ENCODE measurements around the gene ZSCAN31. TPM values are rescaled to one million over a fixed set of nuclear protein-coding genes. Genes with fewer than 3 reads are reported as not detected.

The ZSCAN31 gene
- total RNA-seq = 10 to 100 TPM in 5 of 9 donors, 1 to 10 TPM in 4; 7.5 to 22.0 (median 10.7) TPM
- 1 to 10 TPM; 3.3 to 5.4 TPM for polyA plus RNA-seq
- long read RNA-seq, donor 1, transcript ZSCAN31-201 (4 exons, 2,619 nt) = major isoform, 6 of 9 reads
- long read RNA-seq, donor 1, partial matches to known transcripts = 1 of 9 reads
- long read RNA-seq, donor 1, other reads (novel, unspliced or antisense) = 0 of 9 reads
- long read RNA-seq, donor 2, transcript ZSCAN31-208 (3 exons, 1,005 nt) = minor isoform, 12 of 82 reads
- long read RNA-seq, donor 2, transcript ZSCAN31-201 (4 exons, 2,619 nt) = major isoform, 44 of 82 reads
- long read RNA-seq, donor 2, transcript ZSCAN31-216 (4 exons, 799 nt) = minor isoform, 9 of 82 reads
- long read RNA-seq, donor 2, partial matches to known transcripts = 4 of 82 reads
- long read RNA-seq, donor 2, other reads (novel, unspliced or antisense) = 8 of 82 reads
- long read RNA-seq, donor 3, partial matches to known transcripts = 0 of 8 reads
- long read RNA-seq, donor 3, other reads (novel, unspliced or antisense) = 3 of 8 reads

DNA sequence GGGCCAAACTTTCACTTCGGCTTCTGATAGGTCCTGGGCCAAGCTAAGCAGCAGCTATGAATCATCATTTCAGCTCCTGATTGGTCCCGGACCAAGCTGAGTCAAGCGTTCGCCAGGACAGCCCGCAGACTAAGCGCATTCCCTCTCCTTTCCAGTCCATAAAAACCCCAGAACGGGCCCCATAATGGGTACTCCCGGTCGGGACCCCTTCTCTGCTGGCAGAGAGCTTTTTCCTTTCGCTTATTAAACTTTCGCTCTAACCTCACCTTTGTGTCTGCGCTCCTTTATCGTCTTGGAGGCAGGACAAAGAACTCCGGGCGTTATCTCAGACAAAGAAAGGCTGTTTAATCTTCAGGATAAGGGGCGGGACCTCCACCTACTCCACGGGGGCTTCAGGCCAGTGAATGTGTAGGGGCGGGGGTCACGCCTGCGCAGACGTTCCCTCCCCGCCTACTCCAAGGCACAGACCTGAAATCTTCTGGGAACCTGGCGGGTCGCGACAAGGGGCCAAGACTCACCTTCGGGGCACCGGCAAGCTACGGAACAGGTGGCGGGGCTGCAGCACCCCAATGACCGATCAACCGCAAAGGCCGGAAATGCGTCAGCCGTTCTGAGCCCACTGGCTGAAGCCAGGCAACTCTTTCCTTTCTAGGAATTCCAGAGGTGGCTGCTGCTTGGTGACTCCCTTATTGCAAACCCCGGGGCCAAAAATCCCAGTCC lies at the start of gene ZSCAN31:
TSS of gene ZSCAN31 (minus strand) at position 585 of the 720 bp plus-strand sequence. CDS start 6,465 bp downstream, outside the sequence.
- 0 to 1% (median 1%) methylated on average over 20 to 35 of the region's 35 CpGs for WGBS, 4 donors
- peak; percentile 93 to 98 (median 96) for DNase-seq
- ATAC-seq = peak; percentile 96 to 98 (median 97)
- Histone ChIP-seq H3K4me3 (peak within 1 kb of the TSS; percentile 57 to 85 (median 74)), H3K36me3 (no peaks in the 10 kb centered on the region), H3K9me3 (peaks cover 0 to 12% (median 0%) of the 10 kb centered on the region in 12 donors), H3K27ac (peak within 1 kb of the TSS; percentile 90 to 100 (median 97)), H3K27me3 (no peaks in the 10 kb centered on the region), H3K4me1 (peaks cover 0 to 24% (median 12%) of the 10 kb centered on the region in 12 donors)
- intact Hi-C loops (cut with DNase I) = loop anchor here in 7 of 10 donors (5.0 to 10.0 kb wide), 8 partner anchors 51 to 1188 kb away; partner anchors contain the start of genes PGBD1 (in 3 of the 7), ZSCAN26 (in 3 of the 7), NKAPL (in 1 of the 7) and ZKSCAN4 (in 1 of the 7)
- TF ChIP-seq POLR2A (IDR thresholded peaks at IDR 0.05) = peak; percentile 49 to 83
- TF ChIP-seq, protein P1, sequence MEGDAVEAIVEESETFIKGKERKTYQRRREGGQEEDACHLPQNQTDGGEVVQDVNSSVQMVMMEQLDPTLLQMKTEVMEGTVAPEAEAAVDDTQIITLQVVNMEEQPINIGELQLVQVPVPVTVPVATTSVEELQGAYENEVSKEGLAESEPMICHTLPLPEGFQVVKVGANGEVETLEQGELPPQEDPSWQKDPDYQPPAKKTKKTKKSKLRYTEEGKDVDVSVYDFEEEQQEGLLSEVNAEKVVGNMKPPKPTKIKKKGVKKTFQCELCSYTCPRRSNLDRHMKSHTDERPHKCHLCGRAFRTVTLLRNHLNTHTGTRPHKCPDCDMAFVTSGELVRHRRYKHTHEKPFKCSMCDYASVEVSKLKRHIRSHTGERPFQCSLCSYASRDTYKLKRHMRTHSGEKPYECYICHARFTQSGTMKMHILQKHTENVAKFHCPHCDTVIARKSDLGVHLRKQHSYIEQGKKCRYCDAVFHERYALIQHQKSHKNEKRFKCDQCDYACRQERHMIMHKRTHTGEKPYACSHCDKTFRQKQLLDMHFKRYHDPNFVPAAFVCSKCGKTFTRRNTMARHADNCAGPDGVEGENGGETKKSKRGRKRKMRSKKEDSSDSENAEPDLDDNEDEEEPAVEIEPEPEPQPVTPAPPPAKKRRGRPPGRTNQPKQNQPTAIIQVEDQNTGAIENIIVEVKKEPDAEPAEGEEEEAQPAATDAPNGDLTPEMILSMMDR (IDR thresholded peaks at IDR 0.05) = no peak

DNA sequence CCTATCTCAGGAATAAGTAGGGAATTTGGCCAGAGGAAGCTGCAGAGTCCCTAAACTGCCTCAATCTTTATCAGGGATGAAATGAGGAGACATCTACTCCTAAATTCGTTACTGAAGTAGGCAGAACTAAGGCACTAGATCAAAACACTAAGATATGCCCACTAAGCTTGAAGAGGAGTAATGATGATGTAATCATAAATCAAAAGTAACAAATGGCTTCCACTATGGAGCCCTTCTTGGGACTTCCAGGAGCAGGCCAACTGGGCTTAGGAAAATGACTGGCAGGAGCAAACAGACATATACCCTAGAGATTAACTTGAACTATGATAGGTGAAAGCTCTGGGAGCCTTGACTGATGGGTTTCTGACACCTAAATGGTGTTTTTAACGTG lies 48.2 kb upstream of the ZSCAN31 start:
- Histone ChIP-seq H3K27me3 (no peaks in the 10 kb centered on the region), H3K27ac (peak overlapping the region in 3 of 12 donors; percentile 68 to 79 (median 74)), H3K36me3 (peaks cover 0 to 66% (median 53%) of the 10 kb centered on the region in 9 donors), H3K9me3 (peaks cover 0 to 3% (median 0%) of the 10 kb centered on the region in 12 donors), H3K4me3 (no peak overlapping the region), H3K4me1 (peaks cover 0 to 30% (median 7%) of the 10 kb centered on the region in 12 donors)
- intact Hi-C loops (cut with DNase I) = loop anchor here in 1 of 10 donors (10.0 kb wide), 1 partner anchor 301 kb away; no protein-coding TSS in a partner anchor
- no peak for DNase-seq
- TF ChIP-seq, protein P1 (IDR thresholded peaks at IDR 0.05) = no peak
- TF ChIP-seq POLR2A (IDR thresholded peaks at IDR 0.05) = no peak
- WGBS, 4 donors = 70 to 85% (median 77%) methylated on average over 2 of the region's 2 CpGs
- ATAC-seq = no peak

DNA sequence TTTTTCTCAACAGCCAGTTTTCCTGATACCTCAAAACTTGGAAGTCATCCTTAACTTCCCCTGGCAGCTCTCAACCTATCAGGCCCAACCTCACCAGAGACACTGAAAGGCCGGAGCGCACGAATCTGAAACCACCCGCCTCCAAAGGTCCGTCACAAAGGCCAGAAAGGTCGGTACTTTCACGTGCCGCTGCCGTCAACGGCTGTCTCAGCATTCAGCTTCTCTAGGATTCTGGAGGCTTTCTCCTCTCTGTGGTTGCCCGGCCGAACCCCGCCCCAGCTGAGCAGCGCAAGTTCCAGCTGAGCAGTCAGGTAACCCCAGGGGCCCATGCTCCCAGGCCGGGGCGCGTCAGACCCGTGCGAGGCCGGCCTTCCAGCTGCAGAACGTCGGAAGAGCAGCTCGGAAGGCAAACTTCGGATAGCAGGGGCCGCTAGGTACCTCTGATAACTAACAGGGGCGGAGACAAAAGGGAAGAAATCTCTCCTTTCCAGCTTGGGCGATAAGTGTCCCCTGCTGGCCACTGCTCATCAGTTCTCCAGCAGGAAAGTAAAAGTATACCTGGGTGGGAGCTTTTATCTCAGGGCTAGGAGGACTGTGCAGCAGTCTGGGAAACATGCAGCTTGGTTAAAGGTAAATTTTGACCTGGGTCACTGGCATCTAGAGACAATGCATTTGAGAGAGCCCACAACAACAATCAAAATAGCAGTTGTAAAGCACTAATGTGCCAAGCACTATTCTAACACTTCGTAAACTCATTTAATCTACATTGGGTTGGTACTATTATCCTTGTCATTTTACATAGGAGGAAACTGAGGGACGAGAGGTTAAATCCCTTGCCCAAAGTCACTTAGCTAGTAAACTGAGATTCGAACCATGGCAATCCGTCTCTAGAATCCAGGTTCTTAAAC lies 47.5 kb upstream of the ZSCAN31 start:
- no peaks in the 10 kb centered on the region for H3K27me3 ChIP-seq
- peaks cover 0 to 65% (median 49%) of the 10 kb centered on the region in 9 donors for H3K36me3 ChIP-seq
- ATAC-seq = peak; percentile 92 to 99 (median 98)
- H3K4me1 ChIP-seq = peaks cover 0 to 30% (median 7%) of the 10 kb centered on the region in 12 donors
- peak in 1 of 2 donors; percentile 13 for TF ChIP-seq POLR2A (IDR thresholded peaks at IDR 0.05)
- TF ChIP-seq, protein P1 (IDR thresholded peaks at IDR 0.05) = peak in 11 of 12 donors; percentile 11 to 43 (median 26)
- intact Hi-C loops (cut with DNase I) = loop anchor here in 1 of 10 donors (10.0 kb wide), 1 partner anchor 301 kb away; no protein-coding TSS in a partner anchor
- peaks cover 0 to 9% (median 3%) of the 10 kb centered on the region in 12 donors for H3K9me3 ChIP-seq
- DNase-seq = peak; percentile 83 to 93 (median 88)
- peak overlapping the region; percentile 25 to 79 (median 68) for H3K27ac ChIP-seq
- peak overlapping the region; percentile 24 to 67 (median 54) for H3K4me3 ChIP-seq
- 14 to 26% (median 17%) methylated on average over 21 to 31 of the region's 31 CpGs for WGBS, 4 donors
